Spleen (tissue), 11 donors: Measurements from ENCODE around the gene ICOS. TPM values are rescaled to one million over a fixed set of nuclear protein-coding genes. Genes with fewer than 3 reads are reported as not detected.

Source experiments
- DNase-seq: peaks from one replicate; pipeline ENCODE4 v3.0.0-alpha.2; 2020
- H3K27ac ChIP-seq, 8 donors: fragments of 200-600 bp; sonication (generic) in 7 of 8; 1 replicate in 4 of 8; 2 replicates in 4 of 8; pipeline versions ENCODE4 v1.5.0 to v1.8.0; 2016 to 2021; ENCODE audit warnings: inconsistent platforms in 4 of 8, mild to moderate bottlenecking in 4 of 8, moderate library complexity in 1 of 8
- H3K27me3 ChIP-seq, 7 donors: fragments of 200-600 bp; sonication (generic) in 6 of 7; replicated peaks in 1 of 7; 1 replicate in 4 of 7; 2 replicates in 3 of 7; pipeline versions ENCODE4 v1.5.0 to v1.8.0; 2016 to 2021; ENCODE audit warnings: inconsistent platforms in 3 of 7, mild to moderate bottlenecking in 1 of 7
- H3K36me3 ChIP-seq, 6 donors: fragments of 200-600 bp; sonication (generic) in 5 of 6; 1 replicate in 4 of 6; 2 replicates in 2 of 6; pipeline versions ENCODE4 v1.5.0 to v1.8.0; 2016 to 2021; ENCODE audit warnings: inconsistent platforms in 2 of 6
- H3K4me1 ChIP-seq, 6 donors: fragments of 200-600 bp; sonication (generic) in 5 of 6; 1 replicate in 3 of 6; 2 replicates in 3 of 6; pipeline versions ENCODE4 v1.5.0 to v1.8.0; 2016 to 2021; ENCODE audit warnings: inconsistent platforms in 3 of 6
- H3K4me3 ChIP-seq, 8 donors: fragments of 200-600 bp; sonication (generic) in 7 of 8; 1 replicate in 4 of 8; 2 replicates in 4 of 8; pipeline versions ENCODE4 v1.5.0 to v1.8.0; 2016 to 2021; ENCODE audit warnings: inconsistent platforms in 4 of 8, mild to moderate bottlenecking in 4 of 8, moderate library complexity in 2 of 8
- H3K9me3 ChIP-seq, 8 donors: fragments of 200-600 bp; sonication (generic) in 7 of 8; 1 replicate in 4 of 8; 2 replicates in 4 of 8; pipeline versions ENCODE4 v1.5.0 to v1.8.0; 2016 to 2021; ENCODE audit warnings: inconsistent platforms in 4 of 8
- POLR2A ChIP-seq, 3 donors: fragments of 450-650 bp; IDR thresholded peaks; one replicate each; pipeline ENCODE4 v1.5.1; 2017; ENCODE audit warnings: antibody characterized with exemption in 3 of 3, mild to moderate bottlenecking in 1 of 3
- POLR2AphosphoS5 ChIP-seq, 3 donors: sonication (generic); formaldehyde crosslinking; IDR thresholded peaks; one replicate each; pipeline ENCODE4 v1.5.1; 2017; ENCODE audit warnings: antibody characterized with exemption in 3 of 3
- WGBS, 5 donors: extraction: QIAGEN DNeasy Blood & Tissue Kit in 3 of 5; methylation state at CpG; one replicate each; pipeline versions ENCODE4 v1.1.5 to v1.1.7; 2013 to 2018; 5-methylcytosine and 5-hydroxymethylcytosine counted together
- intact Hi-C: fragments of 100-400 bp; cut with DNase I; formaldehyde crosslinking; loops from one replicate; pipeline ENCODE4 v1.15.0; 2023; ENCODE audit warnings: low total_unique reads
- polyA plus RNA-seq, 3 donors: library from polyadenylated mRNA; stranded (reverse); fragments of 200-250 nt; gene quantifications; one replicate each; pipeline ENCODE4 v1.2.1, GENCODE V29; 2013
- total RNA-seq, 7 donors: library from RNA; depleted of rRNA in 3 of 7; stranded (reverse); fragments of >200 nt in 3 of 7; fragmentation: NEBNext Ultra II Directional in 4 of 7; extraction: Animal tissue kit (Norgen Biotek cat#: 25700) in 4 of 7; gene quantifications; one replicate each; pipeline versions ENCODE4 v1.1.0 to v1.2.1, GENCODE V29; 2016 to 2021
- TF ChIP-seq, protein P1 (sequence below), 11 experiments: fragments of 200-600 bp in 7 of 11; fragments of 450-650 bp in 4 of 11; sonication (generic) in 4 of 11; IDR thresholded peaks in 8 of 11; conservative IDR thresholded peaks in 3 of 11; 1 replicate in 7 of 11; 2 replicates in 4 of 11; pipeline versions ENCODE4 v1.4.0 to v1.8.0; 2016 to 2021; ENCODE audit warnings: antibody characterized with exemption in 11 of 11, inconsistent platforms in 4 of 11, mild to moderate bottlenecking in 1 of 11
- donor health status: healthy with polysubstance abuse.
- donor health status: DM: no; HTN: no; CAD: no; lungs with moderate emphysema.
- donor health status: DM: no; HTN: no; CAD: no.
- donor health status: Bipolar disorder and iron deficiency.
- donor health status: healthy.
- donor health status: DM: no; HTN: no; CAD: no.
- donor health status: DM: yes; HTN: yes; CAD: no.

The ICOS gene
- total and polyA plus RNA-seq, 10 donors, result 1.2 to 5.0 (median 3.6) TPM

GRCh38 chr2:204010628-204011560 lies 74.3 kb downstream of the ICOS start:
- 75 to 85% (median 79%) methylated on average over 4 of the region's 4 CpGs for WGBS, 5 donors
- H3K4me3 ChIP-seq, result no peak overlapping the region
- no peaks in the 10 kb centered on the region for H3K27me3 ChIP-seq
- H3K4me1 ChIP-seq, result no peaks in the 10 kb centered on the region
- H3K9me3 ChIP-seq, result no peaks in the 10 kb centered on the region
- no peak overlapping the region for H3K27ac ChIP-seq
- no peak for DNase-seq
- H3K36me3 ChIP-seq, result no peaks in the 10 kb centered on the region
- intact Hi-C loops, result no loop called here
- no peak for TF ChIP-seq POLR2A (IDR thresholded peaks at IDR 0.05)
- TF ChIP-seq, protein P1, sequence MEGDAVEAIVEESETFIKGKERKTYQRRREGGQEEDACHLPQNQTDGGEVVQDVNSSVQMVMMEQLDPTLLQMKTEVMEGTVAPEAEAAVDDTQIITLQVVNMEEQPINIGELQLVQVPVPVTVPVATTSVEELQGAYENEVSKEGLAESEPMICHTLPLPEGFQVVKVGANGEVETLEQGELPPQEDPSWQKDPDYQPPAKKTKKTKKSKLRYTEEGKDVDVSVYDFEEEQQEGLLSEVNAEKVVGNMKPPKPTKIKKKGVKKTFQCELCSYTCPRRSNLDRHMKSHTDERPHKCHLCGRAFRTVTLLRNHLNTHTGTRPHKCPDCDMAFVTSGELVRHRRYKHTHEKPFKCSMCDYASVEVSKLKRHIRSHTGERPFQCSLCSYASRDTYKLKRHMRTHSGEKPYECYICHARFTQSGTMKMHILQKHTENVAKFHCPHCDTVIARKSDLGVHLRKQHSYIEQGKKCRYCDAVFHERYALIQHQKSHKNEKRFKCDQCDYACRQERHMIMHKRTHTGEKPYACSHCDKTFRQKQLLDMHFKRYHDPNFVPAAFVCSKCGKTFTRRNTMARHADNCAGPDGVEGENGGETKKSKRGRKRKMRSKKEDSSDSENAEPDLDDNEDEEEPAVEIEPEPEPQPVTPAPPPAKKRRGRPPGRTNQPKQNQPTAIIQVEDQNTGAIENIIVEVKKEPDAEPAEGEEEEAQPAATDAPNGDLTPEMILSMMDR (IDR thresholded peaks at IDR 0.05 in 8 of 11, conservative IDR thresholded peaks at IDR 0.05 in 3 of 11), result no peak
- TF ChIP-seq POLR2AphosphoS5 (IDR thresholded peaks at IDR 0.05), result no peak

Other genes with a start within 250 kb of the ICOS start
- gene CD28, start 230.1 kb upstream of the ICOS start, total RNA-seq, result 10 to 100 TPM in 6 of 7 donors, 1 to 10 TPM in 1; 8.5 to 22.4 (median 17.5) TPM
- gene CD28, start 230.1 kb upstream of the ICOS start, polyA plus RNA-seq, result 1 to 10 TPM; 1.3 to 2.9 (median 2.3) TPM
- gene CTLA4, start 69.0 kb upstream of the ICOS start, total RNA-seq, result 1 to 10 TPM; 2.1 to 9.9 (median 3.0) TPM
- gene CTLA4, start 69.0 kb upstream of the ICOS start, polyA plus RNA-seq, result 1 to 10 TPM; 1.4 to 3.8 (median 1.9) TPM